Stimulated activated CD8-positive, alpha-beta memory T cell treated with anti-CD3 and anti-CD28 coated beads, Interleukin-15, amount 100 ng/mL, for 1 hour (primary cell): ENCODE results near the gene PITRM1.

Experiments used
- DNase-seq: peaks from one replicate; pipeline ENCODE4 v3.0.0-alpha.2; 2020; ENCODE audit warnings: low read depth

PITRM1 gene

GRCh38 chr10:3166496-3167290, 5.9 kb downstream of the PITRM1 start:
- no peak for DNase-seq

DNA sequence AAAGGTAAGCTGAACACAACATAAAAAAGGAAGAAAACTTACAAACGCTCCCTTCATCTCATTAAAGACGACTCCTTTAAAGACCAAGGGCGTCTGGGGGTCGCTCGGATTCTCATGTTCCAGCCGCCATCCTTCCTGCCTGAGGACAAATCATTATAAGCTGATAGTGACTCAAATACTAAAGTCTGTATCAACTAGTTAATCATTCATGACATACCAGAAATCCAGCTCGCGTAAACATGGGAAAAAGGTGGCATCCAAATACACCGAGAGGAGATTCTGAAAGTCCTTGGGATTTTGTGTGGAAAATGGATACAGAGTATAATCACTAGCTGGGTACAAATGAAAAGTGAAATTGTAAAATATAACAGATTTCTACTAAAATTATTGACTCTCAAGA, 7.4 kb downstream of the PITRM1 start:
- DNase-seq, result no peak

DNA sequence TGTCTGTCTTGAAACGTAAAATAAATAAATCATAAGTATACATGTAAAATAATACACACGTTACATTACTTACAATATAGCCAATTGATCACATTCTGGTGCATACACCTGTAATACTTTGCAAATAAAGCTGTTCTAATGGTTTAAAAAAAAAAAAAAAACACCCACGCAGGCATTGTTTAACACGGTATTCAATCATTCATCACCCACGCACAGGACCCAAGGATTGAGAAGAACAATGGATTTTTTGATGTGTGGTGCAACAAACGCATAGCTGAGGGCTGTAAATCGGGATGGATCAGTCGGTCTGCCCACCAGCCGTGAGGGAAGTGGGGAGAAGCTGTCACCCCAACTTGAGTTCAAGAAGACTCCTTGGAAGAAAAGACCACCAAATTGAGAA, 8.7 kb downstream of the PITRM1 start:
- DNase-seq, result no peak

GRCh38 chr10:3162533-3162932, 10.0 kb downstream of the PITRM1 start:
- no peak for DNase-seq

DNA sequence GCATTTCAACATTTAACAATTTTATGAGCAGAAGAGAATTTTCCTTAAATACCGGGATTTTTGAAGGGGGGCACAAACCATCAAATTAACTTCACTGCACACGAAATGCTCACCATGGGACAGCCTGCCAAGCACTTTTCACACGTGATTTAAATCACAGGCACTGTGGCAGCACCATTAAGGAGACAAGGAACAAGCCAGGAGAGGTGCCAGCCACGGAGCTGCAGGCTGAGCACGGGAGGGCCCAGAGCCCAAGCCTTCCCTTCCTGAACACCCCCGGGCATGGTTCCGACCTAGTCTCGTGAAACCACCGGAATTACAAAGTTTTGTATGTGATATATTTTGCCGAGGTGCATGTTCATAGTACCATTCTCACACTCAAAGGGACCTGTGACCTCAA, 13.4 kb downstream of the PITRM1 start:
- no peak for DNase-seq

DNA sequence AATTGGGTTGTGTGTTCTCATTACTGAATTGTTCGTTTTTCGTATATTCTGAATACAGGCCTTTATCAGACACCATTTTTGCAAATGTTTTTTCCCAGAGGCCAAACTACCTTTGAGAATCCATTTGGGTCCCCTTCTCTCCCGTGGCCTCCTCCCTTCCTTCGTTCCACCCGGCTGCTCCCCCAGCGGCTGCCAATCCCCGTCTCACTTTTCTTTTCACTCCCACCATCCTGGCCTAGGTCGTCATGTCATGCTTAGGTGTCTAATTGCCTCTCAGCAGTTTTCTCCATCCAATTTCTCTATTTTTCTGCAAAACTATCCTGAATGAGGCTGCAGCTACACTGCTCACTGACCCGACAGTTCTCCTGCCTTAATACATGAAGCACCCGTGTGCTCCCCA, 17.9 kb downstream of the PITRM1 start:
- no peak for DNase-seq

GRCh38 chr10:3152566-3152935, 20.0 kb downstream of the PITRM1 start:
- DNase-seq, result no peak

GRCh38 chr10:3151889-3152565, 20.6 kb downstream of the PITRM1 start:
- no peak for DNase-seq

- DNase-seq, result no peak
These were observed 21.6 kb downstream of the PITRM1 start for GRCh38 chr10:3150961-3151360.

DNA sequence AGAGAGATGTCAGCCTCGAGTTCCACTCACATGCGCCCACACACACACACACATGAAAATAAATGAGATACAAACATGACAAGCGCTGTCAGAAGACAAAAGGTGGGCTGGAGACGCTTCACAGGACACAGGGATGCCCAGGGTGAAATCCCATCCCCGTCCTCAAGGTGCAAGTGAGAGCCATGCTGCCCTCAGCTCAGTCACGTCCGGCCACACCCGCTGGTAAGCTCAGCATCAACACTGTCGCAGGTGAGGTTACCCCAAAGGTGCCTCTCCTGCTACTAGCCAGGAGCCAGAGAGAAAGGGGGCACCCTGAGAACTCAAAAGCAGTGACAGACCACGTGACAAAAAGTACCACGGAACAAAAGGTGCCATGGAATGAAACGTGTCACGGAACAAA, 22.2 kb downstream of the PITRM1 start:
- no peak for DNase-seq

GRCh38 chr10:3149918-3150317, 22.7 kb downstream of the PITRM1 start:
- no peak for DNase-seq

DNA sequence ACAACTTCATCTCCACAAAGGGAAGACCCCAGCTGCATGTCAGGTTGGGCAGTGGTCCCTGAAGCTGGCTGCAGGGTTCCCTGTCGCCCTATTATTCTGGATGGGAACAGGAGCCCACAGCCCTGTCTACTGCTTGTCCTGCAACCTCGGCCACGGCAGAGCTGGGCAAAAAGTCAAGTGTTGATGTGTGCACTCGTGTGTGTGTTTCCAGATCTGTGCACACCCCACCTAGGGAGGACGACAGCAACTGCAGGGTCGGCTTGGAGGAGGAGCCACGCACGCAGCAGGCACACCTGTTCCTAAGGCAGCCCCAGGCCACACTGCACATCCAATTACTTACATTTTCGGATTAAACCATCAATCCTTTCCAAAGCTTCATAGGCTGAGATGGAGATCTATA, 23.6 kb downstream of the PITRM1 start:
- DNase-seq, result no peak

DNA sequence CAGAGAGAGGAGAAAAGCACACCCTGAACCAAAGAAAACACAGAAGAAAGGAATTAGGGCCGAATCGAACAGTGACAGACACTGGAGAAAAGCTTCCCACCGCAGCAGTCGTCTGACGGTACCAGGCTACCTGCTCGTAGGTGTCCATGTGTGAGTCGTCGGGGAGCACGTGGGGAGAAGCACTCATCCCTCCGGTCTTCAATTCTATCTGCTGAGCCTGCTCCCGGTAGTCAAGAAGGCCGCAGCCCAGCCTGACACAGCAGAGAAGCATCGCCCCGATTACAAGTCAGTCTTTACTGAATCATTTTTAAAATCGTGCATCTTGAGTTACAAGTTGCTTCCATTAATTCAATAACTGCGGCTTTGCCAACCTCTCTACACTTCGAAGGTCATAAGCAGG, 24.5 kb downstream of the PITRM1 start:
- DNase-seq, result no peak

DNA sequence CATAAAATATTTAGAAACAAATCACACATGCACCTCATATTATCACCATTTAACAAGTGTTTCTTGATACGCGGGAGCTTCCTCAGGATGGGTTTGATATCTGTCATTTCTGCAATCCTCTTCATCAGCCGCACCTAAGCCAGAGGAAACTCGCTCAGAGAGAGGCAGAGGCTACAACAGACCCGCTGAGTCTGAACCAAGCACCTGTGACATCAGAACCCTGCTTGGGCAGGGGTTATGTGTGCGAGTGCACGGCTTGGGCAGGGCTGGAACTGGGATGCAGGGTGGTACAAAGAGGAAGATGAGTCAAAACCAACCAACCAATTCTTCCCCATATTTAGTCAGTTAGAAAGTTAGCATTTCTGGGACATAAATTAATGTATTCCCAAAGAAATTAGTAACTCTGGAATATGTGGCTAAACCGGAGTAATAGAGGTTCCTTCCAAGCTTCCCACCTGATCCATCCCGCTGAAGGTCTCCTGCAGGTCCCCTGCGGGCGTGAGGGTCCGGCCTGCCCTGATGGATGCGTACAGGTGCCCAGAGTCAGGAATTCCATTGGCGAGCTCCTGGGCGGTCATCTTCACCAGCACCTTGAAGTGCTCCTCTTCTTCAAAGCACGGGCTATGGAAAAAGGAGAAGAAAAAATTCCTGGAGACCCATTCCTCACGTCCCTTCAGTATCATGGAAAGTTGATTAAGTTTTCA, 25.3 kb downstream of the PITRM1 start:
- no peak for DNase-seq

DNA sequence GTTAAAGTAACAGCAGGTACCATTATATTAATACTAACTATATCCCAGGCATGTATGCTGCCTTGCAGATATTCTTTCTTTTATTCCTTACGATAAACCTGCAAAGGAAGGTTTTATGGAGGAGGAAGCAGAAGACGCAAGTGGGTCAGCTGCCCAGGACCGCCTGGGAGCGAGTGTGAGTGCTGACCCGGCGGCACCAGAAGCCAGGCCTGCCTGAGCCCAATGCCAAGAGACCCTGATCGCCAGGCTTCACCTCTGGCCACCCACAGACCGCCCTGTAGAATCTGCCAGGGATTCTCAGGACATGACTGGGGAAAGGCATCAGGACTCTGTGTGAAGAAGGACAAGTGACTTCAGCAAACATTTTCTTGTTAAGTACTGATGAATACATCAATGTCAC, 26.3 kb downstream of the PITRM1 start:
- no peak for DNase-seq

- no peak for DNase-seq
These were observed 27.2 kb downstream of the PITRM1 start for GRCh38 chr10:3145366-3145765.

DNA sequence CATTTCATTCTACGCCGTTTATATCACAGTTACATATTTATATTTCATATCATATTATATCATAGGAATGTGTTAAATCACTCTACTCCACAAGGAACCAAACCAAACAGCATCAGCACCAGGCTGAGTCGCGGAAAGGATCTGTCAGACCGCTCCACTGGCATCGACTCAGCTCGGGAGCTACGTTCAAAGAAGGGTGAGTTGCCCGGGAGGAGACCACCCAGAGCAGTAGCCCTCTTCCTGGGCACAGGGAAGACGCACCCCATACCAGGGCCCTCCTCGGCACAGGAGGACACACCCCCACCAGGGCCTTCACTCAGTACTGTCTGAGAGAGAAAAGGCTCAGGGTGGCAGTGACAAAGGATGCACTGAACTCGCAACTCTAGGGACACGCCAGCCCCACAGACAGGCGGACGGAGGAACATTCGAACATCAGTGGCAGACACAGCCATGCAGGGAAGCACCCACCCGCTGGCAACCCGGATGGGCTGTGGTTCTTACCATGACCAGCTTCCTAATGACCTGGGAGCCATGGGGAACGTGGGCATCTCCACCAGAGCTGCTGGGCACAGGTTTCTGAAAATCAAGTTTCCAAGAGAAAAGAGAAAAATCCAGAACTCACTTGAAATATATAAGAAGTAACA, 28.7 kb downstream of the PITRM1 start:
- DNase-seq, result no peak

DNA sequence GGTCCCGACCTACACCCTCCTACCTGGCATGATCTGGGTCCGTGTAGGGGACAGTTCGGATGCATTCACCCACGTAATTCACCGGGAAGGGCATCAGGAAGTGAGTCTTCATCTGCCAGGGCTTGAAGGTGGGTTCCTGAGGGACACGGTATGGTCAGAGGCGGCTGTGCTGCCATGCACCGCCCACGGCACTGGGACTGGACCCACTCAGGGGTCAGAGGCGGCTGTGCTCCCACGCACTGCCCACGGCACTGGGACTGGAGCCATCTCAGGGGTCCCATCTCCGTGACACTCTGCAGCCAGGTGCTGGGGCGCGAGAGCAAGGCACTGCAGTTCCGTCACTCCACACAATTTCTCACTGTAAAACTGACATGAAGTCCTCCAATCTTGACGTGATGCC, 29.2 kb downstream of the PITRM1 start:
- DNase-seq, result no peak

DNA sequence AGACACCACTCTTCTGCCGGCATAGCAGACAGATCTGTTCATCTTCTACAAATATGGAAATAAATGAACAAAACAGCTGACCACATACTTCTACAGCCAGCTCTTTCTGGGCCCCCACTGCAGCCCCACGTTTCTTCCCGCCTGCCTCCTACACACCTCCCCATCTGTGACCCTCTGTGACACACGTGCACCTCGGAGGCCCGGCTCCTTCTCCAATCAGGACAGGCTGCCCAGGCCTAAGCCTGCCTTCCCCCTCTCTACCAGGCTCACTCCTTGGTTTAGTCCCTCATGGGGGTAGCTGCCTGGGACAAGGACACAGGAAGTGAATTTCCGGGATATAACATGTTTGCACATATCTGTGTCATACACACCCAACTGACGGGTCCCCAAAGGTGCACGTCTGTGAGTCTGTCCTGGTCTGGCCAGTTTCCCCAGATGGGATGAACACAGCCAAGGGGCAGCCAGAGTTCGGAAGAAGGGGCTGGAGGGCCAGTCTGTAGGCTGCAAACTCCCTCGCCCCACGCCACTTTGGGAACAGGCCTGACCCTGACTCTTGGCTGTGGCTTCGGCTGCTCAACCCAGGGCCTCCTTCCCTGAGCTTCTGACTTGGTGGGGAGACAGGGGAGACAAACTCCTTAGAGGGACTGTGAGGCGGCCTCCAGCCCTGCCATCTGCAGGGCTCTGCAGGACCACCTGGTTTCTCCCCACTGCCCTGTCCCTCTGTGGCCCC, 30.3 kb downstream of the PITRM1 start:
- DNase-seq, result no peak

DNA sequence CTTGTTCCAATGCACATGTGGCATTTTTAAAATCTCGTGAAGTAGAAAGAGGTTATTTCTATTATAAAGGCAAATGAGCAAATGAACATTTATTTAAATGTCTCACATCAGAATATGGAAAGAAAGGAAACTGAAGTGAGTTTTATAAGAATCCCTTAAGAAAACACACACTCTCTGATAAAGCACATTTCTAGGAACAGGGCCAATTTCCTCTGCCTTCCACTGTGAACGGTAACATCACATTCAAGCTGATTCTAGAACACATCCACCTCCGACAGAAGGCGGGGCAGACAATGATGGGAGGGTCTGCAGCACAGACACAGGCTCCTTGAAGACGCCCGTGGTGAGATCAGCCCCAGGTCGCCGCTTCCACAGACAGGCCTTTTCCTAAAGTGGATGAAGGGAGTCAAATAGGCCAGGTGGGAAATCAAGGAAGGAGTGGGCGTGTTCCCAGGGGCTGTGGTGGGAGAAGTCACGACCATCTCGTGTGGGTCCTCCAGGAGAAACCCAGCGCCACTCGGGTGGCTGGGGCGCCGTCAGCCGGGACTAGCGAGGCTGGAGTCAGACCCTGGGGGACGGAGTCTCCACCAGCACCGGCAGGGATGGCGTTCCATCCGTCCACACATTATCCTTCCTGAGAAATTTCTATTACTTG, 31.1 kb downstream of the PITRM1 start:
- DNase-seq, result no peak

- DNase-seq, result no peak
These were observed 32.3 kb downstream of the PITRM1 start for GRCh38 chr10:3140280-3140679.
